Panc1 (cell line): ENCODE measurements around the gene RBMX.

ENCODE experiments used
- CTCF ChIP-seq: fragments of 450-650 bp; IDR thresholded peaks from 2 replicates; pipeline ENCODE4 v1.5.1; 2017; ENCODE audit warnings: mild to moderate bottlenecking
- POLR2AphosphoS5 ChIP-seq: IDR thresholded peaks from 2 replicates; pipeline ENCODE4 v1.6.1; 2012; ENCODE audit warnings: mild to moderate bottlenecking, low read depth, low read length, moderate library complexity
- TCF7L2 ChIP-seq: IDR thresholded peaks from 2 replicates; pipeline ENCODE4 v1.6.1; 2011; ENCODE audit warnings: mild to moderate bottlenecking, low read depth, low read length, inconsistent platforms

GRCh38 chrX:136856050-136856449, 24.5 kb downstream of the RBMX start:
- TF ChIP-seq CTCF: no peak
- TF ChIP-seq TCF7L2: no peak
- no peak for TF ChIP-seq POLR2AphosphoS5
